HEK293 (cell line): ENCODE results near the gene TAS2R60.

ENCODE experiments used
- CTCF ChIA-PET: fragments of 350-600 bp; formaldehyde crosslinking; extraction: SDS; loops from one replicate; lab custom pipeline; 2021; ENCODE audit warnings: antibody characterized with exemption; lab: Yijun Ruan, JAX
- POLR2A ChIA-PET: fragments of 300-600 bp; formaldehyde crosslinking; extraction: SDS; loops from one replicate; lab custom pipeline; 2020; ENCODE audit warnings: antibody characterized with exemption, inconsistent platforms; lab: Yijun Ruan, JAX
- H3K27ac ChIP-seq: fragments of 200-500 bp; sonication (Bioruptor generic); 2 replicates; pipeline ENCODE4 v1.5.1; 2014; ENCODE audit warnings: low read depth, low read length, control low read depth, inconsistent platforms; ENCODE audit errors: extremely low read depth
- H3K36me3 ChIP-seq, 2 experiments: fragments of 200-500 bp in 1 of 2; sonication (Bioruptor generic) in 1 of 2; 1 replicate in 1 of 2; 2 replicates in 1 of 2; pipeline ENCODE4 v1.5.1; 2014 to 2017; ENCODE audit warnings: inconsistent platforms in 2 of 2, low read length in 2 of 2; ENCODE audit not compliant: control insufficient read depth in 2 of 2, insufficient read depth in 1 of 2
- H3K4me1 ChIP-seq: fragments of 200-500 bp; sonication (Bioruptor generic); 2 replicates; pipeline ENCODE4 v1.5.1; 2014; ENCODE audit warnings: mild to moderate bottlenecking, low read length, inconsistent platforms; ENCODE audit not compliant: control insufficient read depth, insufficient read depth
- H3K4me3 ChIP-seq: 2 replicates; pipeline ENCODE4 v1.5.1; 2011; ENCODE audit warnings: low read depth, mild to moderate bottlenecking, control low read depth, low read length, moderate library complexity
- H3K9me3 ChIP-seq: fragments of 200-500 bp; sonication (Bioruptor generic); 2 replicates; pipeline ENCODE4 v1.5.1; 2014; ENCODE audit warnings: low read depth, low read length, inconsistent platforms; ENCODE audit not compliant: control insufficient read depth, insufficient read depth
- BCL11B ChIP-seq: fragments of 450-650 bp; formaldehyde crosslinking; IDR thresholded peaks from 2 replicates; pipeline ENCODE4 v1.5.1; 2016; ENCODE audit warnings: low read depth, missing biosample characterization, missing genetic modification characterization
- CTCF ChIP-seq: fragments of 450-650 bp; formaldehyde crosslinking; IDR thresholded peaks from 2 replicates; pipeline ENCODE4 v1.5.1; 2016; ENCODE audit warnings: missing biosample characterization, missing genetic modification characterization
- PBX3 ChIP-seq: sonication (generic); formaldehyde crosslinking; IDR thresholded peaks from 2 replicates; pipeline ENCODE4 v1.8.1; 2022; ENCODE audit warnings: mild to moderate bottlenecking, moderate library complexity, missing genetic modification reagents
- ZBTB49 ChIP-seq: fragments of 450-650 bp; formaldehyde crosslinking; IDR thresholded peaks from 2 replicates; pipeline ENCODE4 v1.5.1; 2016; ENCODE audit warnings: missing biosample characterization, missing genetic modification characterization, low read depth
- ZNF10 ChIP-seq: fragments of 450-650 bp; formaldehyde crosslinking; IDR thresholded peaks from 2 replicates; pipeline ENCODE4 v1.5.1; 2017; ENCODE audit warnings: missing biosample characterization, missing genetic modification characterization
- ZNF155 ChIP-seq: fragments of 450-650 bp; formaldehyde crosslinking; IDR thresholded peaks from 2 replicates; pipeline ENCODE4 v1.5.1; 2016; ENCODE audit warnings: missing biosample characterization, missing genetic modification characterization
- ZNF16 ChIP-seq: fragments of 450-650 bp; formaldehyde crosslinking; IDR thresholded peaks from 2 replicates; pipeline ENCODE4 v1.5.1; 2016; ENCODE audit warnings: low read depth, missing biosample characterization, missing genetic modification characterization
- ZNF169 ChIP-seq: fragments of 450-650 bp; formaldehyde crosslinking; IDR thresholded peaks from 2 replicates; pipeline ENCODE4 v1.5.1; 2016; ENCODE audit warnings: missing biosample characterization, missing genetic modification characterization
- ZNF19 ChIP-seq: fragments of 450-650 bp; formaldehyde crosslinking; IDR thresholded peaks from 2 replicates; pipeline ENCODE4; 2016; ENCODE audit warnings: missing biosample characterization, missing genetic modification characterization, low read depth
- ZNF239 ChIP-seq: fragments of 450-650 bp; formaldehyde crosslinking; IDR thresholded peaks from 2 replicates; pipeline ENCODE4 v1.5.1; 2016; ENCODE audit warnings: missing biosample characterization, missing genetic modification characterization
- ZNF26 ChIP-seq: fragments of 450-650 bp; formaldehyde crosslinking; IDR thresholded peaks from 2 replicates; pipeline ENCODE4 v1.5.1; 2016; ENCODE audit warnings: missing biosample characterization, missing genetic modification characterization
- ZNF335 ChIP-seq: fragments of 450-650 bp; formaldehyde crosslinking; conservative IDR thresholded peaks from 2 replicates; pipeline ENCODE4 v1.5.1; 2016; ENCODE audit warnings: missing biosample characterization, missing genetic modification characterization
- ZNF366 ChIP-seq: fragments of 450-650 bp; formaldehyde crosslinking; conservative IDR thresholded peaks from 2 replicates; pipeline ENCODE4 v1.5.1; 2016; ENCODE audit warnings: missing biosample characterization, missing genetic modification characterization
- ZNF433 ChIP-seq: fragments of 450-650 bp; formaldehyde crosslinking; IDR thresholded peaks from 2 replicates; pipeline ENCODE4 v1.5.1; 2016; ENCODE audit warnings: missing biosample characterization, missing genetic modification characterization, low read depth
- ZNF610 ChIP-seq: fragments of 450-650 bp; formaldehyde crosslinking; IDR thresholded peaks from 2 replicates; pipeline ENCODE4 v1.5.1; 2016; ENCODE audit warnings: missing biosample characterization, missing genetic modification characterization, borderline replicate concordance
- ZNF624 ChIP-seq: fragments of 450-650 bp; formaldehyde crosslinking; IDR thresholded peaks from 2 replicates; pipeline ENCODE4 v1.5.1; 2017; ENCODE audit warnings: missing biosample characterization, missing genetic modification characterization
- ZNF626 ChIP-seq: fragments of 450-650 bp; sonication (Bioruptor Pico); formaldehyde crosslinking; IDR thresholded peaks from 2 replicates; pipeline ENCODE4 v1.5.1; 2018; ENCODE audit warnings: missing biosample characterization, missing genetic modification characterization, inconsistent platforms
- ZNF704 ChIP-seq: fragments of 450-650 bp; formaldehyde crosslinking; IDR thresholded peaks from 2 replicates; pipeline ENCODE4 v1.5.1; 2016; ENCODE audit warnings: missing biosample characterization, missing genetic modification characterization
- ZNF747 ChIP-seq: fragments of 450-650 bp; formaldehyde crosslinking; IDR thresholded peaks from 2 replicates; pipeline ENCODE4 v1.5.1; 2016; ENCODE audit warnings: missing biosample characterization, missing genetic modification characterization
- ZSCAN16 ChIP-seq: fragments of 450-650 bp; formaldehyde crosslinking; IDR thresholded peaks from 2 replicates; pipeline ENCODE4 v1.5.1; 2016; ENCODE audit warnings: missing biosample characterization, missing genetic modification characterization

The TAS2R60 gene

GRCh38 chr7:143408686-143409561, 34.3 kb upstream of the TAS2R60 start, which contains the start of gene EPHA1:
Gene EPHA1 (minus strand): TSS chr7:143408856. CDS start chr7:143408805, 51 bp downstream.
- TF ChIP-seq ZNF239 (tag by site-specific recombination) (no peak), ZSCAN16 (no peak), PBX3 (CRISPR knock-in tag) (no peak), ZBTB49 (no peak), ZNF155 (no peak), CTCF (tag by site-specific recombination) (no peak), ZNF624 (tag by site-specific recombination) (no peak), ZNF704 (tag by site-specific recombination) (no peak), ZNF610 (tag by site-specific recombination) (no peak), ZNF10 (tag by site-specific recombination) (no peak), ZNF26 (tag by site-specific recombination) (no peak), ZNF335 (tag by site-specific recombination) (no peak), ZNF169 (no peak), ZNF19 (tag by site-specific recombination) (no peak), ZNF433 (no peak), ZNF626 (tag by site-specific recombination) (no peak), BCL11B (tag by site-specific recombination) (no peak), ZNF747 (tag by site-specific recombination) (no peak), ZNF16 (tag by site-specific recombination) (no peak), ZNF366 (tag by site-specific recombination) (no peak)
- TF ChIP-seq, all 188 proteins: peak for 0
- no peak within 1 kb of the TSS for H3K27ac ChIP-seq
- ChIA-PET POLR2A (interaction anchor here (1.5 to 2.7 kb wide), 2 partner anchors 11 to 28 kb away, joined by 4 to 10 read pairs; partner anchors contain the start of gene ZYX), CTCF (interaction anchor here (0.6 to 3.6 kb wide), 3 partner anchors 8 to 103 kb away, joined by 3 to 20 read pairs (median 3); no protein-coding TSS in a partner anchor)
- peaks cover 2% of the 10 kb centered on the region; the same call in 1 of the 2 replicates for H3K4me1 ChIP-seq
- H3K4me3 ChIP-seq = peak within 1 kb of the TSS; percentile 30
- no peaks in the 10 kb centered on the region for H3K9me3 ChIP-seq
- no peaks in the 10 kb centered on the region for H3K36me3 ChIP-seq
